NCI-H2227 (cell line): ENCODE data around the gene NDUFS5.
"Not testable (repeated sequence)": the region's sequence is repeated elsewhere in the genome, so short reads cannot be mapped to it uniquely, and the experiment has no call there.

ENCODE experiments used
- DNase-seq: peaks from one replicate; lab custom pipeline; 2025; ENCODE audit not compliant: unreplicated experiment; lab: John Stamatoyannopoulos, UW

Gene NDUFS5

DNA sequence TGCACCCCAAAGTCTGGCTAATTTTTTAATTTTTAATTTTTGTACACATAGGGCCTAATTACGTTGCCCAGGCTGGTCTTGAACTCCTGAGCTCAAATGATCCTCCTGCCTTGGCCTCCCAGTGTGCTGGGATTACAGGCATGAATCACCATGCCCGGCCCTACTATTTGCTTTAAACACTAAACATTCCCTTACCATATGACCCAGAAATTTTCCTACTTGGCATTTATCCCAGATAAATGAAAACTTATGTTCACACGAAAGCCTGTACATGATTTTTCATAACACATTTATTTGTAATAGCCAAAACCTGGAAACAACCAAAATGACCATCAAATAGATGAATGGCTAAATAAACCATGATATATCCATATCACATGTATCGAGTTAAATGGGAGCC lies 35.8 kb downstream of the NDUFS5 start:
- DNase-seq: no peak

GRCh38 chr1:39063191-39063590 lies 37.0 kb downstream of the NDUFS5 start:
- no peak for DNase-seq

- no peak for DNase-seq
Observed at GRCh38 chr1:39063775-39064174, 37.6 kb downstream of the NDUFS5 start.

GRCh38 chr1:39065542-39065941 lies 39.4 kb downstream of the NDUFS5 start:
- DNase-seq: no peak

- DNase-seq: not testable (repeated sequence)
Observed at GRCh38 chr1:39068227-39068626, 42.1 kb downstream of the NDUFS5 start.

DNA sequence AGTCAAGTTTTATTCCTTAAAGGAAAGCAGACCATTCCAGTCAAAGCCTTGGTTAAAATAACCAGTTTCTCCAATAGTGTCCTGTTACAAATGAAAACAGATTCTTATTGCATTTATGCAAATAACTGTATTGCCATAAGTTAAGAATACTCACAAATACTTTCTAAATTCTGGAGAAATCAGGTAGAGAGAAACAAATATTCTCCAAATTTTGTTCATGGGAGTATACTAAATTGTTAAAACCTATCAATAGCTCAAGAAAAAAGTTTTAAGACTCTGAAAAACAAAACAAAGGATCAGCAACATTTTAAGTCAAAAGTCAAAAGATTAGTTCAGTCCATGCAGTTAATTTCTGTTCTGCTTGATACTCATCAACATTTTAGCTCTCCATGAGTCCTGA lies 45.4 kb downstream of the NDUFS5 start:
- DNase-seq: not testable (repeated sequence)

DNA sequence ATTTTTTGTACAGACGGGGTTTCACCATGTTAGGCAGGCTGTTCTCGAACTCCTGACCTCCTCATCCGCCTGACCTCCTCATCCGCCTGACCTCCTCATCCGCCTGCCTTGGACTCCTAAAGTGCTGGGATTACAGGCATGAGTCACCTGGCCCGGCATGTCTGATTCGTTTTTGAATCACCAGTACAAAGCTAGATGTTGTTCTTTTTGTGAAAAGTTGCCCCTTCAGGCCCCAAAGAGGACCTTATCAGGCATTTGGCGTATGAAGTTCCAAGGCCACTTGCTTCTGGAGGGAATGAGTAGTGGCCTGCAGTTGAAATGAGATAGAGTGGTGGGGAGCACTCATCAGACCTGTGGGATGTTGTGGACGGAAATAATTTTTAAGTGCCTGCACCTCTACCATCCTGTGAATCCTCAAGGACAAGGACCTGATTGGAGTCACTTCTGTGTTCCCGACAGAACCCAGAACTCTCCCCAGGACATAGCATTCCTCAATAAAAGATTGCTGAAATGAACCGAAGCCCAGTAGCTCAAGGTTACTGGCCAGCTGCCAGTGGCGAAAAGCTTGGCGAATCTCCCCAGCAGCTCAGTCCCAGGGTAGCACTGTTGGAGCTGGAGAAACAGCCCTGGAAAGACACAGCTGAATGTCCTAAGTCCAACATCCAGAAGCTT lies 50.1 kb downstream of the NDUFS5 start:
- DNase-seq: no peak

- DNase-seq: no peak
Observed at GRCh38 chr1:39076799-39077148, 50.6 kb downstream of the NDUFS5 start.

GRCh38 chr1:39080269-39080826 lies 54.2 kb downstream of the NDUFS5 start:
- DNase-seq: no peak

DNA sequence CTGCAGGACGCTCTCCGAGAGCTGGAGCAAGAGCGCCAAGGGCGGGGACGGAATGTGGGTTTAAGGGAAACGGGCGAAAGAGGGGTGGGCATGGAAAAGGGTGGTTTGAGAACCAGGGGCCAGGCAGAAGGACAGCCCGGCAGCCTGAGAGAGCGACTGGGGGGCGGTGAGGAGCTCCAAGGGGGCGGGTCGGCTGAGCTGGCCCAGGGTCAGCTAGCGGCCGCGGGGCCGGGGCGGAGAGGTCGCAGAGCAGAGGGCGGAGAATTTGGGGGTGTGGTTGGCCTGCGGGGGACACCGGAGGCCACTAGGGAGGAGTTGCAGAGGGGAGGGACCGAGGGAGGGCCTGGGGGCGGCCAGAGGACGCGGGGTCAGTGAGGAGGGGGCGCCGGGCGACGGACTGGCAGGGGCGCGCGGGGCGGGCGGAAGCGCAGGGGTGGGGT lies 54.7 kb downstream of the NDUFS5 start:
- DNase-seq: no peak

DNA sequence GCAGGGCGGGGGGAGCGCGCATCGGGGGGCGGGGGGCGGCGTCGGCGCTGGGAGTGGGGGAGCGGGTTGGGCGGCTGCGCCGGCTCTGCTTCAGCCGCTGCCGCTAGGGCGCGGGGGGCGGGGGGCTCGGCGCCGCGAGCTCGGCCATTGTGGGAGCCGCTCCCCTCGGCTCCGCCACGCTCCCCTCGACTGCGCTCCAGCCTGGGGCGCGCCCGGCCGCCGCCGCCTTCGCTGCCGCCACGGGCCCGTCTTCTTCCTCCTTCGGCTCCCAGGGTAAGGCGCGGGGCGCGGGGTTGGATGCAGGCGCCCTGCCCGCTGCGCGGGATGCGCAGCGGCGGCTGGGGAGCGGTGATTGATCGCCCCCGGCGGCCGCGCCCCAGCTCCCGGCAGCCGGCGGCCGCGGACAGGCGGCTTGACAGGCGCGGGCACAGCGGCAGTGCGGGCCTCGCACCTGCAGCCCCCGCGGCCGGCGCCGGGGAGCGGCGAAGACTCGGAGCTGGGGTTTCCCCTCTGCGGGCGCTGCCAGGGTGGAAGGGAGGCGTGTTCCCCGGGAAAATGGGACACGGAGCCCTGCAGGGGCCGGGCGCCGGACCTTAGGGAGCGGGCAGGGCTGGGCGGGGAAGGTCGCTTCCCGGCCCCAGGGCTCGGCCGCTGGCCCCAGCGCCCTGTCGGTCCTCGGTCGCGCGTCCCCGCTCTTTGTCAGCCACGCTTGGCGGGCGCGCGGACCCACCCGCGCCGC lies 55.3 kb downstream of the NDUFS5 start:
- peak; percentile 60 for DNase-seq

DNA sequence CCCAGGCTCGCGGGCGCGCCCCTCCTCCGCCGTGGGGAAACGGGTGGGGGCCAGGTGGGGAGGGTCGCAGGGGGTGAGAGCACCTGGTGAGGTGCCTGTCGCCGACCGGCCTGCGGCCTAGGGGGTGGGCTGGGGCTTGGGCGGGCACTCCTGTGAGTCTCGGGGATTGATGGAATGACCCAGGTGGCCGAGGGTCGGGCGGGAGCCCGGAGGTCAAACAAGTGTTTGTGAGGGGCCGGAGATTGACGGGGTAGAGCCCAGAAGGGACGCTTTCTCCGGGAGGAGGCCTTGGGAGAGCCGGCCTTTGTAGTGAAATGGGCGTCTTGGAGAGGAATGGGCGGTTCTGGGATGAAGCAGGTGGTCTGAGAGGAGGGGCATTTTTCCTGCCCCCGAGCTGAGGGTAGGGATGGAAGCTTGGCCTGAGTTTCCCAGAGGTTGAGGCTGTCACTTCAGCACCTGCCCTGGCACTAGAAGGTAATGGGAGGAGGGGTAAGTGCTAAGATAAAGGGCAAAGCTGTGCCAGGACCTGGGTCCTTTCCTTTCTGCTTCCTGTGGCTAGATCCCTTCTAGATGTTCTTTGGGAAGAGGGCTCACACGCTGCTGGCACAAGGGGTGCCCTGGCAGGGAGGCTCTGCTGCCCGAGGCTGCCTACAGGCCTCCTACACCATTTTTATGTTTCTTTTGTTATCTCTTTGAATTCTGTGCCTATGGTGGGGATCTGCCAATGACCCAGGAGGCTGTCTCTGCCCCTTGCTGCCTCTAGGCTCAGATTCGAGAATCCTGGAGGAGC lies 56.1 kb downstream of the NDUFS5 start:
- no peak for DNase-seq

- DNase-seq: no peak
Observed at GRCh38 chr1:39082811-39083576, 56.8 kb downstream of the NDUFS5 start.

- no peak for DNase-seq
Observed at GRCh38 chr1:39084191-39084590, 58.0 kb downstream of the NDUFS5 start.
